KBM-7 (cell line): ENCODE measurements around the gene RBM4B.

Experiments used
- DNase-seq: peaks from one replicate; pipeline ENCODE4 v3.0.0-alpha.2; 2015
- in situ Hi-C: fragments of 300-500 bp; cut with MboI; formaldehyde crosslinking; loops from 2 replicates; pipeline ENCODE4 v1.14.3; 2020; ENCODE audit warnings: low sequenced_read_pairs, low pct_unique_long_range_greater_than_20kb, mixed read lengths

Gene RBM4B

DNA sequence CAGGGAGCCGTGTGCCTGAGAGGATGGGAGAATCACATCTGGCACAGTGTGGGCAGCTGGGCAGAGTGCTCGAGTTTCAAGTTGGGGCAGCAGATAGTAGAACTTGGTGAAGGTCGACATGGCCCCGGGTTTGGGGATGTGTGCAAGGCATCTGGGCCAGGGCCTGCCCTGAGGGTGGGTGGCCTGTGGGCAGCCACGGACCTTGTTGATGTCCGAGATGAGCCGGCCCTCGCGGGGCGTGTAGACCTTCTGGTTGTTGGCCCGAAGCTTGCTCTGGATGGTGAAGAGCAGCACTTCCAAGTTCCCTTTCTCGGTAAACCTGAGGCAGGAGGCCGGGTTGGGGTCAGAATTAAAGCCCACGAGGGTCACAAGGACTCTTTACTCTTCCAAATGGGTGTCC, 31.0 kb upstream of the RBM4B start:
- in situ Hi-C loops = no loop called here
- no peak for DNase-seq

DNA sequence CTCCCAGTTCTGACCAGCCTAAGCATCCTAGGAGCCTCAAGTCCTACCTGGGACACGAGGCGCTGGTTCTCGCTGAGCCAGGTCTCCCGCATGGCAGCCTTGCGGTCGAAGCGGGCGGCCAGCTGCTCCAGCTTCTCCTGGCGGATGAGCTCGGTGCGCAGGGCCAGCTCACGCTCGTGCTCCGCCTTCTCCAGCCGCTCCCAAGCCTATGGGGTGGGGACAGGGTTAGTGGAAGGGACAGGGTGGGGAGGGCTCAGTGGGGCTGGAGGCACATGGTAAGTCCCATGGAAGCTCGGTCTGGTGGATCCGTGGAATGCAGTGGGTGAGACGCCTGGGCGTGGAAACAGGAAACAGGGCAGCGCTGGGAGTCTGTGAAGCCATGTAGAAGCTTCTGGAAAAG, 30.4 kb upstream of the RBM4B start:
- in situ Hi-C loops = no loop called here

DNA sequence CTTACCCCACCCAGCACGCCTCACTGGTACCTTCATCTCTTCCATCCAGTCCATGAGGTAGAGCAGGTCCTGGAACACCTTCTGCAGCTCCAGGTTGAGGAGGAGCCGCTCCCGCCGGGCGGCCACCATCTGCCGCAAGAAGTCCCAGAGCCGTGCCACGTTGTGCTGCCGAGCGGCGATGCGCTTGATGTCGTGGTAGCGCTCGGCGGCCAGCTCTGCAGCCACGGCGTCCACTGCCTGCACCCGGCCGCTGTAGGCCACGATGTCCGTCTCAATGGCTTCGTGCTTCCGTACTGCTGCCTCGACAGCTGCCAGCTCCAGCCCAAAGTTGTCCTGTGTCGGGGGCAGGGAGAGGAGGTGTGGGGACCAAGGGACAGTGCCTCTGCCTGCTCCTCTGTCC, 29.8 kb upstream of the RBM4B start:
- in situ Hi-C loops = no loop called here
- DNase-seq = no peak

More for the DNA sequence above, 30.4 kb upstream of the RBM4B start:
- DNase-seq = no peak

DNA sequence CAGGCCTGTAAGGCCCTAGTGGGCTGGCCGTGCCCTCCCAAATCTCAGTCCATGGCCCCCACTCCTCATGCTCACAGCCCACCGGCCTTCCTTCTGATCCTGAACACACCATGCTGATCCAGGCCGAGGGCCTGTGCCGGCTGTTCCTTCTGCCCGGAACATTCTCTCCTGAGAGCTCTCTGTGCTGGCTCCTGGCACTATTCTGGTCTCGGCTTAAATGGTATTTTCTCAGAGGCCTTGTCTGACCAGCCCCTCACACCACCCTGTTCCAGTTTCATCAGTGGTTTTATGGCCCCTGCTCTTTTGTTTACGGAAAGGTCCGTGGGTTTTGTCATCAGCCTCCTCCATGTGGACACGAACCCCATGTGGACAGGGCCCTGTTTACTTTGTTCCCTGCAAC, 29.3 kb upstream of the RBM4B start:
- no peak for DNase-seq
- in situ Hi-C loops = no loop called here

DNA sequence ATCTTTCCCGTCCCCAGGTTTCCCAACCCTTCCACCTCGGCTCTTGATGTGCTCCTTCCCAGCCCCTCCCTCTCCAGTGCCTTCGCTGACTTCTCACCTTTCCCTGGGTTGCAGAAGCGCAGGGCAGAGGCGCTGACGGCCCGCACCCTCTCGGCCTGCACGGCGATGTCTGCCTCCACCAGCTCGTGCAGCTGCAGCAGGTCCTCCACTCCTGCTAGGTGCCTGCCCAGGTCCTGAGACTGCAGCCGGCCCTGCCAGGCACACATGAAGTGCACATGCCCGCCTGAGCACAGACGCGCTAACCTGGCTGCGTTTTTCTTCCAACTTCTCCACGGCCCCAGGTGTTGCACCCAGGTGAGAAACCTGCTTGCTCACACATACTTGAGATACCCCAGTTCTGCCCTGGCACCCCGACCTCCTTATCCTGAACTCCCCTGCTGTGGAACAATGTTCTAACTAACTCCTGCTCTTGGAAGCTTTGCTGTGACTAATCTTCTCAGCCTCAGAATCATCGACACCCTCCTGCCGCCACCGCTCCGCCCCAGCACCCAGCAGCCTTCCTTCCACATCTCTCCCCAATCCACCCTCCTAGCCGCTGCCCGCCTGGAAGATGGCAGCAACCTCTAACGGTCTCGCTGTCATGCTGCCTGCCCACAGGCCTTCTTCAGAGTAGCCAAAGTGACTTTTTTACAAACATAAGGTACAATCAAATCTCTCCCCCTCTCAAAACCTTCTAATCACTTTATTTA, 28.1 kb upstream of the RBM4B start:
- DNase-seq = no peak
- in situ Hi-C loops = no loop called here

DNA sequence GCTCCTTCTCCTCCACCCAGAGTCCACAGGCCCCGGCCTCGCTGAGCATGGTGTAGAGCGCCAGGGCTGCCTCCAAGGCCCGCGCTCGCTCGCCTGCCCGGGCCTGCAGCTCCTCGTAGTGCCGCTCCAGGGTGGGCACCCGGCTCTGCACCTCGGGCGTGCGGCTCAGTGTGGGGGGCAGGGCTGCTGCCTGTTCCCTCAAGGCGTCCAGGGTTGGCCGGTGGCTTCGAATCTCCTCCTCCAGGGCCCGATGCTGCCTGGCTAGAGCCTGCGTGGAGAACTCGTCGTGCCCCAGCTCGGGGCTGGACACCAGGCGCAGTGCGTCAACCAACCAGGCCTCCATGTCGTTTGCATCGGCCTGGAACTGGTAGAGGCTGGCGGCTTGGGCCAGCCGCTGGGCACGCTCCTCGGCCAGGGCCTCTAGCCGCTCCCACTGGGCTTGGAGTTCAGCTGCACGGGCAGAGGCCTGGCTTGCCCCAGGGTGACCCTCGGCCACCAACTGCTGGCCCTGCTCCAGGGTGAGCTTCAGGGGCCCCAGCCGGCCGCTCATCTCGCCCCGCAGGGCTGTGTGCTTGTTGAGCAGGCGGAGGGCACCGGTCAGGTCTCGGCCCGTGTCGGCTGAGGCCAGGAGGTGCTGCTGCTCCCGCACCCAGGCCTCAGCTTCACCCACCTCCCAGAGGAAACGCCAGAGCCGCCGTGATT, 27.1 kb upstream of the RBM4B start:
- in situ Hi-C loops = no loop called here
- no peak for DNase-seq

DNA sequence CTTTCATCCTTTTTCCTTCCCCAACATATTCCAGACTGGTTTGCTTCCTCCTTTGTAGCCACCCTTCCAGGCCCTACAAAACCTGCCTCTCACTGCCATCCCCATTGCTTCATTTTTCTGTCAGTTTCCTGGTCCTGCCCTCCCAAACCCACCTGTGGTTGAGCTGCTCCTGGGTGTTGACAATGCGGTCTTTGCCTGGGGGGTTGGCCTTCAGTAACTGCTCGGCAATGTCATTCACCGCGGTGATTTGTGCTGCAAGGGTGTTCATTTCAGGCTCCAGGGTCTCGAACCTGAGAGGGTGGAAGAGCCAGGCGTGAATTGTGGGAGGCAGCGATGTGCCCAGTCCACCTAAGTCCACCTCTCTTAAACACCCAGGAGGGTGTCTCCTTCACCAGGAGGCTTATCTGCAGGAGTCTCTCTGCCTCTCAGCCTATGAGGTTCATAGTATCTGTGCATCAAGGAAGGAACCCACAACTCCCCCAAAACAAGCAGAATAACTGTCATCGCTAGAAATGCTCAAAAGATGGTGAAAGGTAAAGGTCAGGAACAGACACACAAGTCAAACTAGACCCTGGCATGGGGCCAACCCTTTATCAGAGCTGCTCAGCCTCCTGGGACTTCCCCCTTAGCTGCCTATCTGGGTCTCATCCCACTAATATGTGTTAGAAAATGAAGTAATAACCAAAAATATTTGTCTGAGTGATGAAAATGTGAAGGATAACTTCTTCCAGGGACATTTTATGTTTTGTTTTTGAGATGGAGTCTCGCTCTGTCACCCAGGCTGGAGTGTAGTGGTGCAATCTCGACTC, 23.9 kb upstream of the RBM4B start:
- in situ Hi-C loops = no loop called here
- peak; percentile 59 for DNase-seq

DNA sequence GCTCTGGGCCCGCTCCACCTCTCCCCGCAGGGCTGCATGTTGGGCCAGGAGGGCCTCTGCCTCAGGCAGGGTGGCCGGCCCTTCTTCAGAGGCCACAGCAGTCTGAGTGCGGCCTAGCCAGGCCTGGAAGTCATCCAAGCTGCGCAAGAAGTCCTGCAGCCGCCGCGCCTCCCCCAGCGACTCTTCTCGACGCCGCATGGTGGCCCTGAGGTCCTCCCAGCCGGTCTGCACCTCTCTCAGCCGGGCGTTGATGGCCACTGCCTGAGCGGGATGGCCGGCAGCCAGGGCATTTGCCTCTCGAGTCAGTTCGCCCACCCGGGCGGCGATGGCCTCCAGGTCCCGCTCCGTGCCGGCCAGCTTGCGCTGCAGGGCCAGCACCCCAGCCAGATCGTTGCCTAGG, 23.1 kb upstream of the RBM4B start:
- no peak for DNase-seq
- in situ Hi-C loops = no loop called here

DNA sequence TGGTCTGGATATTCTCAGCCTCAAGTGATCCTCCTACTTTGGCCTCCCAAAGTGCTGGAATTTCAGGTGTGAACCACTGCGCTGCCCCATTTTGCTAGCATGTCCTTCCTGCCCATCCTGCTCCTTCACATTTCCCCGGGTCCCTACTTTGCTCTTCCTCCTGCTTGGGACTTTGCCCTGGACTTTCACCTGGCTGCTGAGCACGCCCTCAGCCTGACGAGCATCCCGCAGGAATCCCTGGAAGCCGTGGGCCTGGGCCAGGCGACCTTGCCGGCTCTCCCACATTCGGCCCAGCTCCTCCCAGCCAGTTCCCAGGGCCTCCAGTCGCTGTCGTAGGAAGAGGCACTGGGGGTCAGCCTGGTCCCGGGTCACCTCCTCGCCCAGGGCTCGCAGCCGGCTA, 22.6 kb upstream of the RBM4B start:
- in situ Hi-C loops = no loop called here
- DNase-seq = no peak

DNA sequence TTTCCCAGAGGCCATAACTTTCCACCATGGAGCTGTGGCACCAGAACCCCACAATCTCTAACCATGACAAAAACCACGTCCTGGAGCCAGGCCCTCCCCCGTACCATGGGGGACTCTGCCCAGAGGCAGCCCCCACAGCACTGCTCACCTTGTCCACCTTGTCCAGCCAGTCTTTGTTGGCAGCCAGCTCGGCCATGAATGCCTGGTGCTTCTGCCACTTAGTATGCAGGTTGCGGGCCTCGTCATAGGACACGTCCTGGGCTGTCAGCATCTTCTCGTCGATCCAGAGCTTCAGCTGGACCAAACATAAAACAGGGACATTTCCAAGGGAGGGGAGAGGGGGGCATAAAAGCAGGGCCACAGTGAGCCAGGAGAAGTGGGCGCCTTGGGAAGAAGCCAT, 20.8 kb upstream of the RBM4B start:
- DNase-seq = no peak
- in situ Hi-C loops = loop anchor here (25.0 kb wide), 1 partner anchor 139 kb away; the partner anchor contains the start of gene RCE1

DNA sequence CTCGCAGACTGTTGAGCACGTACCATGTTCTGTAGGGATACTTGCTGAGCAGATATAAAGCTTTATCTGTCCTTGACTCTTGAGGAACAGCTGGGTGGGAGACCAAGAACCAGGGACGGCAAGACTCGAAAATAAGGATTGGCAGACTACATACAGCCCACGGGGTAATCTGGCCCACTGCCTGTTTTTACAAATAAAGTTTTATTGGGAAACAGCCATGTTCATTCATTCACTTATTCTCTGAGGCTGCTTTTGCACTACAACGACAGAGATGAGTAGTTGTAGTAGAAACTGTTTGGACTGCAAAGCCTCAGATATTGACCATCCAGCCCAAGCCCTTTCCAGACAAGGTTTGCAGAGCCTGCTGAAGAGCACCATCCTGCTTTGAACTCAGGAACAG, 20.3 kb upstream of the RBM4B start:
- in situ Hi-C loops = loop anchor here (25.0 kb wide), 1 partner anchor 139 kb away; the partner anchor contains the start of gene RCE1
- DNase-seq = no peak

DNA sequence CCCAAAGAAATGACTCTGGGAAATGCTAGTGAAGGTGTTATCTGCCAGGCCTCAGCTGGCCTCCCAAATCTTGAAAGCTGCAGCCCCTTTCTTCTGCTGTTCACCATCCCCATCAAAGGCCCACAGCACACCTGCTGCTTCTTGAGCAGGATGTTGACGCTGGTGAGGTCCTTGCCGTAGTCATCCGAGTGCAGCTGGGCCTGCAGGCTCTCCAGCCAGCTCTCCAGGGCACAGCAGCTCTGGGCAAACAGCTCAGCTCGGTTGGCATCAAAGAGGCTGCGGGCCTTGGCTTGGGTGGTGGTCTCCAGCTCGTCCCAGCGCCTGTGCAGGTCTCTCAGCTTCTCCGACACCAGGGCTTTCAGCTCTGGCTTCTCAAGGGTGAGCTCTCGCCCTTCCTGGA, 18.5 kb upstream of the RBM4B start:
- DNase-seq = no peak
- in situ Hi-C loops = loop anchor here (25.0 kb wide), 1 partner anchor 141 kb away; the partner anchor contains the start of gene RCE1

DNA sequence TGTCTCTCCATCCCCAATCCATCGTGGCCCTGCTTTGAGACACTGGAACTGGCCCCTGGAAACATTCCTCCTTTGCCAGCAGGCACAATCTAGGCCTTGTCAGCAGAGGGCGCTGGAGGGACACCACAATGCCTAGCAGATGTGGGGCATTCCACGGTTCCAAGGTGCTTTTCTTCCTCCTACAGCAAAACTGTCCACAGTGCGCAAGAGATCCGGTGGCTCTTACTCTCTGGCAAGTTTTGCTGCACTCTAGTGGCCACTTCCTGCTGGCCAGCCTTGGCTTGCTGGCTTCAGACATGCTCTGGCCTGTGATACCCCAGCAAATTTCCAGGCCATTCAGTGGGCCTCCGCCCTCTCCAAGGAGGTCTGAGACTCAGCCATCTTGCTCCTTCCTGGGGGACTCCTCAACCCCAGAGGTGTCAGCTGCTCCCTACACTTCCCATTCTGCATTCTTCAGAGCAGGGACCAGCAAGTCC, 17.1 kb upstream of the RBM4B start:
- in situ Hi-C loops = loop anchor here (25.0 kb wide), 1 partner anchor 143 kb away; the partner anchor contains the start of gene RCE1
- DNase-seq = peak; percentile 90

DNA sequence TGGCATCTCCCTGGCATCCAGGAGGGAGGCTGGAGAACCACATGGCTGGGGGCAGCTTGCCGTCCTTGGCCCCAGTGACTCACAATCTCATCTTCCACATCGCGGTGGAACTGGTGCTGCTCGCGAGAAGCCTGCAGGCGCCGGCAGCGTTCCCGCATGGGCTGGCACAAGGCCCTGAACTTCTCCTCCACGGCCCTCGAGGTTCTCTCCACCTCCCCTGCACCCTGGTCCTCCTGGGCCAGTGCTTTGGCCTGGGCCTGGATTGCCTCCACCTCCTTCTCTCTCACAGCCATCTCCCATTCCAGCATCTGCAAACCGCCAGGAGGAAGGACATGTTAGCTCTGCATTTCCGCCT, 16.3 kb upstream of the RBM4B start:
- in situ Hi-C loops = loop anchor here (25.0 kb wide), 1 partner anchor 143 kb away; the partner anchor contains the start of gene RCE1
- no peak for DNase-seq

DNA sequence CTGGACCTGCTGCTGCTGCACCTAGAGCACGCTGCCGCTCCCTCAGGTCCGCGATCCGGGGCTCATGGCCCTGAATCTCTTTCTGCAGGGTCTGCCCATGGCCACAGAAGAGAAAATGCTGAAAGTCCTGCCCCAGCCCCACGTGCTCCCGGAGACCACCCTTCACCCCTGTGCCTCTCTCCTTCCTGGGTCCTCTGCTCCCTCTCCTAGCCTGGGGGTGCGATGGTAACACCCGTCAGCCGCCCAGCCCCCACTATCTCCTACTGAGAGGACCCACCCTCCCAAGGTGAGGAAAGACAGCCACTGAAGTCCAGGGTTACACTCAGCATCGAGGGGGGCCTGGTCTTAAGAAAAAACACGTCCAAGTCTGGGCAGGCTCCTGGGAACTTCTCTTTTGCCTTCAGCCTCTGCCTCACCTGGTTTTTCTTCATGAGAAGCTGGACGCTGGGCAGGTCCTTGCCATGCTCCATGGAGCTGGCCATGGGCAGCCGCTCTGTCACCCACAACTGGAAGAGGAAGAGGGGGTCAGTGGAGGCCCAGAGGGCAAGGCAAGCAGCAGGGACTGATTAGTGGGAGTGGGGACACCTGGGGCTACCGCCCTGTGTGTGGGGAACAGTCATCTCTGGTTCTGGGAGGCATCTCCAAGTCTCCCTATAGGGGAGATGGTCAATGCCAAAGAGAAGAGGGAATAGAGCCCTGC, 15.8 kb upstream of the RBM4B start:
- no peak for DNase-seq
- in situ Hi-C loops = loop anchor here (25.0 kb wide), 1 partner anchor 144 kb away; the partner anchor contains the start of gene RCE1

DNA sequence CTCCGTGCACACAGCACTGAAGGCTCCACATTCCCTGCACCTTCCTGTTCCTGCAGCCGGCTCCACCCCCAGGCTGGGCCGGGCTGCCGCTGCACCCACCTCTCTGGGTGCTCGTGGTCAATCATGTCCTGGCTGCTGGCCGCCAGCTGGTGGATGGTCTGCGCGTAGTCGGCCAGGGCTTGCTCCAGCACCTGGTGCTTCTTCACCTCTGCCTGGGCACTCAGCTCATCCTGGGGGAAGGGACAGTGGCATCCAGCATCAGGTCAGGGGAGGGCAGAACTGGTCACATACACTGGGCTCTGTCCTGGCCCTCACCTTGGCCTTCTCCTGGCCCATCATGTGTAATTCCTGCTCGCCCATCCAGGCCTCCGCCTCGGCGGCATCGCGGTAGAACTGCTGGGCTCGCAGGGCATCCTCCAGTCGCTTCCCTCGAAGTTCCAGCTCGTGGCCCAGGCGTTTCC, 15.2 kb upstream of the RBM4B start:
- in situ Hi-C loops = loop anchor here (25.0 kb wide), 1 partner anchor 144 kb away; the partner anchor contains the start of gene RCE1
- DNase-seq = no peak

DNA sequence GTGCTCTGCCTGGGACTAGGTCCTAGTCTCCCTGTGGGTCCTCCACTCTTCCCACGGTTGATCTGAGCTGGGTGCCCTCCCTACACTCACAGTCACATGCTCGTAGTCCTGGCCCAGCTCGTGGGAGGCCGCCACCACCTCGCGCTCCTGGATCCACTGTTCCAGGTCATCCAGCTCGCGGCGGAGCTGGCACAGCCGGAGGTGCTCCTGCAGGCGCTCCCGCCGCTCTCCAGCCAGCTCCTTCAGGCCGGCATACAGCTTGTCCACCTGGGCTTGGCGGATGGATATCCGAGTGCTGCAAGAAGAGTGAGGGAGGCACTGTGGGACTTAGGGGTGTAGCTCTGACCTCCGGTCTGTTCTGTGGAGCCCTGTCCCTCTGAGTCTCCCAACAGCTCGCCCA, 14.8 kb upstream of the RBM4B start:
- in situ Hi-C loops = loop anchor here (25.0 kb wide), 1 partner anchor 145 kb away; the partner anchor contains the start of gene RCE1
- no peak for DNase-seq

DNA sequence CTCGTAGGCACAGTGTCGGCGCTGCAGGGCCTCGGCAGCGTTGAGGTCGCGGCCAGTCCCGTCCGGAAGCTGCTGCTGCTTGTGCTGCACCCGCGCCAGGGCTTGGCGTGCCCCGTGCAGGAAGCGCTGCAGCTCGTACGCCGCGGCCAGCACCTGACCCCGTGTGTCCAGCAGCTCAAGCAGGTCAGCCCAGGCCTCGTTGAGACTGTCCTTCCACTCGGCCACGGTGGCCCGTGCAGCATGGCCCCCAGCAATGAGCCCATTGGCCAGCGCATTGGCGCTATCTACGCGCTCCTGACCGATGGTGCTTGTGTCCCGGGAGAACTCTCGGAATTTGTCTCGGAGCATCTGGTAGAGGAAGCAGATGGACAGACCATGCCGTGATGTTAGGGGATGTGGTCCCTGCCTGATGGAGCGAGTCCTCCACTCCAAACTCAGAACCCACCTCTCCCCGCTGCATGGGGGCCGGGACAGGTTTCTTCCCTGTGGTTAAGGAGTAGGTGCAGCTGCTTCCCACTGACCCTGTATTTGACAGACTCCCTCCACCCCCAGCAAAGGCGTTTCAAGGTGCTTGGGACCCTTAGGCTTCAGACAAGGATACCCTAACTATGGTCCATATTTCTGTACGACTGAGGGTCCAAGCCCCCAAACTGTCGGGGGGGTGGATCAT, 13.8 kb upstream of the RBM4B start:
- in situ Hi-C loops = loop anchor here (25.0 kb wide), 1 partner anchor 146 kb away; the partner anchor contains the start of gene RCE1
- DNase-seq = no peak
